Dendritic cell treated with granulocyte-macrophage colony-stimulating factor and Interleukin-4, amounts not matched to agents 40 ng/mL and 50 ng/mL, for 4 days (primary cell): ENCODE measurements around the gene CPSF3.
"Not testable (repeated sequence)": the region's sequence is repeated elsewhere in the genome, so short reads cannot be mapped to it uniquely, and the experiment has no call there.

Experiments
- H3K27ac Mint-ChIP-seq: one replicate; pipeline ENCODE4 v1.8.0; 2022; ENCODE audit warnings: mild to moderate bottlenecking, mixed read lengths
- H3K27me3 Mint-ChIP-seq: one replicate; pipeline ENCODE4 v1.8.0; 2022; ENCODE audit warnings: mild to moderate bottlenecking, mixed read lengths
- H3K36me3 Mint-ChIP-seq: one replicate; pipeline ENCODE4 v1.8.0; 2022; ENCODE audit warnings: low read depth, mixed read lengths
- H3K4me1 Mint-ChIP-seq: one replicate; pipeline ENCODE4 v1.8.0; 2022; ENCODE audit warnings: low read depth, mixed read lengths
- H3K4me3 Mint-ChIP-seq: one replicate; pipeline ENCODE4 v1.8.0; 2022; ENCODE audit warnings: mild to moderate bottlenecking, moderate library complexity, mixed read lengths
- H3K9me3 Mint-ChIP-seq: one replicate; pipeline ENCODE4 v1.8.0; 2022; ENCODE audit warnings: mixed read lengths
- intact Hi-C: fragments of 100-400 bp; cut with micrococcal nuclease; formaldehyde crosslinking; loops from one replicate; pipeline ENCODE4 v1.15.0; 2022

The CPSF3 gene

GRCh38 chr2:9388950-9389911, 34.2 kb upstream of the CPSF3 start:
- H3K4me1 Mint-ChIP-seq = no peaks in the 10 kb centered on the region
- H3K4me3 Mint-ChIP-seq = no peak overlapping the region
- H3K36me3 Mint-ChIP-seq = peaks cover 52% of the 10 kb centered on the region
- peaks cover 6% of the 10 kb centered on the region for H3K9me3 Mint-ChIP-seq
- no peak overlapping the region for H3K27ac Mint-ChIP-seq
- H3K27me3 Mint-ChIP-seq = no peaks in the 10 kb centered on the region
- intact Hi-C loops = no loop called here

- intact Hi-C loops = no loop called here
- Mint-ChIP-seq H3K4me1 (no peaks in the 10 kb centered on the region), H3K4me3 (no peak overlapping the region), H3K36me3 (peaks cover 58% of the 10 kb centered on the region), H3K27me3 (no peaks in the 10 kb centered on the region), H3K9me3 (peaks cover 6% of the 10 kb centered on the region), H3K27ac (no peak overlapping the region)
Observed at GRCh38 chr2:9390151-9390850, 33.2 kb upstream of the CPSF3 start.

- Mint-ChIP-seq H3K27me3 (no peaks in the 10 kb centered on the region), H3K4me3 (no peak overlapping the region), H3K36me3 (peaks cover 58% of the 10 kb centered on the region), H3K9me3 (peaks cover 6% of the 10 kb centered on the region), H3K4me1 (no peaks in the 10 kb centered on the region), H3K27ac (no peak overlapping the region)
- intact Hi-C loops = no loop called here
Observed at GRCh38 chr2:9390991-9391390, 32.5 kb upstream of the CPSF3 start.

GRCh38 chr2:9391961-9392720, 31.3 kb upstream of the CPSF3 start:
- Mint-ChIP-seq H3K4me3 (no peak overlapping the region), H3K9me3 (peaks cover 6% of the 10 kb centered on the region), H3K4me1 (no peaks in the 10 kb centered on the region), H3K36me3 (peaks cover 57% of the 10 kb centered on the region), H3K27ac (no peak overlapping the region), H3K27me3 (no peaks in the 10 kb centered on the region)
- intact Hi-C loops = no loop called here

GRCh38 chr2:9392898-9393765, 30.3 kb upstream of the CPSF3 start:
- intact Hi-C loops = no loop called here
- H3K36me3 Mint-ChIP-seq = peaks cover 47% of the 10 kb centered on the region
- H3K4me1 Mint-ChIP-seq = no peaks in the 10 kb centered on the region
- H3K27me3 Mint-ChIP-seq = no peaks in the 10 kb centered on the region
- H3K4me3 Mint-ChIP-seq = no peak overlapping the region
- no peaks in the 10 kb centered on the region for H3K9me3 Mint-ChIP-seq
- no peak overlapping the region for H3K27ac Mint-ChIP-seq

GRCh38 chr2:9394816-9395215, 28.6 kb upstream of the CPSF3 start:
- Mint-ChIP-seq H3K4me3 (no peak overlapping the region), H3K4me1 (no peaks in the 10 kb centered on the region), H3K36me3 (peaks cover 34% of the 10 kb centered on the region), H3K27ac (no peak overlapping the region), H3K27me3 (no peaks in the 10 kb centered on the region), H3K9me3 (no peaks in the 10 kb centered on the region)
- intact Hi-C loops = no loop called here

- no peak overlapping the region for H3K4me3 Mint-ChIP-seq
- H3K27me3 Mint-ChIP-seq = no peaks in the 10 kb centered on the region
- intact Hi-C loops = no loop called here
- H3K9me3 Mint-ChIP-seq = no peaks in the 10 kb centered on the region
- H3K4me1 Mint-ChIP-seq = no peaks in the 10 kb centered on the region
- H3K36me3 Mint-ChIP-seq = peaks cover 38% of the 10 kb centered on the region
- H3K27ac Mint-ChIP-seq = no peak overlapping the region
Observed at GRCh38 chr2:9397201-9397600, 26.3 kb upstream of the CPSF3 start.

GRCh38 chr2:9398251-9398650, 25.2 kb upstream of the CPSF3 start:
- H3K9me3 Mint-ChIP-seq, H3K4me3 Mint-ChIP-seq, H3K4me1 Mint-ChIP-seq, intact Hi-C loops, H3K27me3 Mint-ChIP-seq, H3K27ac Mint-ChIP-seq: not testable (repeated sequence)
- H3K36me3 Mint-ChIP-seq = peaks cover 45% of the 10 kb centered on the region

GRCh38 chr2:9398881-9399780, 24.3 kb upstream of the CPSF3 start:
- peaks cover 37% of the 10 kb centered on the region for H3K36me3 Mint-ChIP-seq
- H3K27ac Mint-ChIP-seq = no peak overlapping the region

GRCh38 chr2:9400268-9401058, 23.0 kb upstream of the CPSF3 start:
- Mint-ChIP-seq H3K27ac (no peak overlapping the region), H3K27me3 (no peaks in the 10 kb centered on the region), H3K9me3 (no peaks in the 10 kb centered on the region), H3K36me3 (peaks cover 37% of the 10 kb centered on the region), H3K4me1 (no peaks in the 10 kb centered on the region), H3K4me3 (no peak overlapping the region)
- intact Hi-C loops = no loop called here

More at GRCh38 chr2:9398881-9399780, 24.3 kb upstream of the CPSF3 start:
- Mint-ChIP-seq H3K4me3 (no peak overlapping the region), H3K4me1 (no peaks in the 10 kb centered on the region), H3K27me3 (no peaks in the 10 kb centered on the region), H3K9me3 (no peaks in the 10 kb centered on the region)
- intact Hi-C loops = no loop called here

- H3K4me1 Mint-ChIP-seq = no peaks in the 10 kb centered on the region
- H3K9me3 Mint-ChIP-seq = no peaks in the 10 kb centered on the region
- no peak overlapping the region for H3K27ac Mint-ChIP-seq
- intact Hi-C loops = no loop called here
- H3K27me3 Mint-ChIP-seq = no peaks in the 10 kb centered on the region
- H3K4me3 Mint-ChIP-seq = no peak overlapping the region
- H3K36me3 Mint-ChIP-seq = peaks cover 37% of the 10 kb centered on the region
Observed at GRCh38 chr2:9401059-9401547, 22.4 kb upstream of the CPSF3 start.
